Neural crest cell (in vitro differentiated cells): Measurements from ENCODE around the gene SALL2. TPM values are rescaled to one million over a fixed set of nuclear protein-coding genes. Genes with fewer than 3 reads are reported as not detected.

Experiments used
- DNase-seq: peaks from one replicate; pipeline ENCODE4 v3.0.0; 2021; ENCODE audit warnings: low read depth, mixed read lengths, low spot score
- H3K27ac Mint-ChIP-seq: one replicate; pipeline ENCODE4 v1.8.0; 2021; ENCODE audit warnings: mild to moderate bottlenecking, mixed read lengths; ENCODE audit not compliant: unreplicated experiment
- H3K27me3 Mint-ChIP-seq: 2 replicates; pipeline ENCODE4 v1.8.0; 2021; ENCODE audit warnings: low read depth, mild to moderate bottlenecking, mixed read lengths
- H3K36me3 Mint-ChIP-seq: 2 replicates; pipeline ENCODE4 v1.8.0; 2021; ENCODE audit warnings: low read depth, mild to moderate bottlenecking, mixed read lengths
- H3K4me1 Mint-ChIP-seq: 2 replicates; pipeline ENCODE4 v1.8.0; 2021; ENCODE audit warnings: mixed read lengths
- H3K4me3 Mint-ChIP-seq: one replicate; pipeline ENCODE4 v1.8.0; 2021; ENCODE audit warnings: mild to moderate bottlenecking, mixed read lengths
- H3K9me3 Mint-ChIP-seq: 2 replicates; pipeline ENCODE4 v1.8.0; 2021; ENCODE audit warnings: mixed read lengths
- total RNA-seq: library from RNA; stranded (reverse); gene quantifications from 2 replicates; pipeline ENCODE4 v1.2.1, GENCODE V29; 2021
- TF ChIP-seq, protein P1 (sequence below): fragments of 200-600 bp; sonication (generic); conservative IDR thresholded peaks from 2 replicates; pipeline ENCODE4 v1.5.0; 2021; ENCODE audit warnings: antibody characterized with exemption, mild to moderate bottlenecking

Gene SALL2
- total RNA-seq, 1 donor from 2014 or later, result 164 TPM

DNA sequence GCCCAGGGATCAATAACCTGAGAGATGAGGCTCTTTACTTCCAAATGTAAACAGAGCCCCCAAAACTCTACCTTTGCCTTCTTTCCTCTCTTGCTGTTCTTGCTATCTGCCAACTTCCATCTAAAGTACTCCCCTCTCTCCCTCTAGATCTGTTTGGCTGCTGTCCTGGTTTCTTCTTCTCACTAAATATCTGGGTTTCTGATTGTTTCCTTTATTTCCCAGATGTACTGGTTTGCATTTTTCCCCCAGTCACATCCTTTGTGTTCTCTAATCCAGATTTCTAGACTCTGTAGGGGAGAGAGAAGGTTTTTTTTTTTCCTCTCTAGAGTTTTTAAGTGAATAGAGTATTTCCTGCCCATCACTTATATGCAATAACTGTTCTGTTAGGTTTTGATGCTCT is 7.1 kb upstream of the SALL2 start:
- peaks cover 8% of the 10 kb centered on the region for H3K27me3 Mint-ChIP-seq
- H3K4me1 Mint-ChIP-seq, result peaks cover 61% of the 10 kb centered on the region

DNA sequence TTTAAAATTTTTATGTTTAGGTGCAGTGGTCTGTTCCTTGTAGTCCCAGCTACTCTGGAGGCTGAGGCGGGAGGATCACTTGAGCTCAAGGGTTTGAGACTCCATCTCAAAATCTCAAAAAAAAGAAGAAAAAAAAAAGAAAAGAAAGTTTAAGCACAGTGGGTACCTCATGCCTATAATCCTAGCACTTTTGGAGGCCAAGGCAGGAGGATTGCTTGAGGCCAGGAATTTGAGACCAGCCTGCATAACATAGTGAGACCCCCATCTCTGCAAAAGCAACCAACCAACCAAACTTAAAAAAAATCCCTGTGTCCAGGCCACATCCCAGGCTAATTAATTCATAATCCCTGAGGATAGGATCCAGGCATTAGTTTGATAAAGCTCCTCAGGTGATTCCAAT is 3.4 kb upstream of the SALL2 start:
- DNase-seq, result no peak
- Mint-ChIP-seq H3K27me3 (peaks cover under 1% of the 10 kb centered on the region), H3K9me3 (no peaks in the 10 kb centered on the region), H3K36me3 (peaks cover 8% of the 10 kb centered on the region), H3K4me1 (peaks cover 61% of the 10 kb centered on the region), H3K4me3 (peak overlapping the region; percentile 65), H3K27ac (peak overlapping the region; percentile 64)
- TF ChIP-seq, protein P1, sequence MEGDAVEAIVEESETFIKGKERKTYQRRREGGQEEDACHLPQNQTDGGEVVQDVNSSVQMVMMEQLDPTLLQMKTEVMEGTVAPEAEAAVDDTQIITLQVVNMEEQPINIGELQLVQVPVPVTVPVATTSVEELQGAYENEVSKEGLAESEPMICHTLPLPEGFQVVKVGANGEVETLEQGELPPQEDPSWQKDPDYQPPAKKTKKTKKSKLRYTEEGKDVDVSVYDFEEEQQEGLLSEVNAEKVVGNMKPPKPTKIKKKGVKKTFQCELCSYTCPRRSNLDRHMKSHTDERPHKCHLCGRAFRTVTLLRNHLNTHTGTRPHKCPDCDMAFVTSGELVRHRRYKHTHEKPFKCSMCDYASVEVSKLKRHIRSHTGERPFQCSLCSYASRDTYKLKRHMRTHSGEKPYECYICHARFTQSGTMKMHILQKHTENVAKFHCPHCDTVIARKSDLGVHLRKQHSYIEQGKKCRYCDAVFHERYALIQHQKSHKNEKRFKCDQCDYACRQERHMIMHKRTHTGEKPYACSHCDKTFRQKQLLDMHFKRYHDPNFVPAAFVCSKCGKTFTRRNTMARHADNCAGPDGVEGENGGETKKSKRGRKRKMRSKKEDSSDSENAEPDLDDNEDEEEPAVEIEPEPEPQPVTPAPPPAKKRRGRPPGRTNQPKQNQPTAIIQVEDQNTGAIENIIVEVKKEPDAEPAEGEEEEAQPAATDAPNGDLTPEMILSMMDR, result no peak

More for the DNA sequence above, 7.1 kb upstream of the SALL2 start:
- H3K27ac Mint-ChIP-seq, result no peak overlapping the region
- peaks cover 2% of the 10 kb centered on the region for H3K36me3 Mint-ChIP-seq
- H3K4me3 Mint-ChIP-seq, result peak overlapping the region; percentile 72
- no peaks in the 10 kb centered on the region for H3K9me3 Mint-ChIP-seq
- no peak for DNase-seq
- TF ChIP-seq, protein P1, result no peak

DNA sequence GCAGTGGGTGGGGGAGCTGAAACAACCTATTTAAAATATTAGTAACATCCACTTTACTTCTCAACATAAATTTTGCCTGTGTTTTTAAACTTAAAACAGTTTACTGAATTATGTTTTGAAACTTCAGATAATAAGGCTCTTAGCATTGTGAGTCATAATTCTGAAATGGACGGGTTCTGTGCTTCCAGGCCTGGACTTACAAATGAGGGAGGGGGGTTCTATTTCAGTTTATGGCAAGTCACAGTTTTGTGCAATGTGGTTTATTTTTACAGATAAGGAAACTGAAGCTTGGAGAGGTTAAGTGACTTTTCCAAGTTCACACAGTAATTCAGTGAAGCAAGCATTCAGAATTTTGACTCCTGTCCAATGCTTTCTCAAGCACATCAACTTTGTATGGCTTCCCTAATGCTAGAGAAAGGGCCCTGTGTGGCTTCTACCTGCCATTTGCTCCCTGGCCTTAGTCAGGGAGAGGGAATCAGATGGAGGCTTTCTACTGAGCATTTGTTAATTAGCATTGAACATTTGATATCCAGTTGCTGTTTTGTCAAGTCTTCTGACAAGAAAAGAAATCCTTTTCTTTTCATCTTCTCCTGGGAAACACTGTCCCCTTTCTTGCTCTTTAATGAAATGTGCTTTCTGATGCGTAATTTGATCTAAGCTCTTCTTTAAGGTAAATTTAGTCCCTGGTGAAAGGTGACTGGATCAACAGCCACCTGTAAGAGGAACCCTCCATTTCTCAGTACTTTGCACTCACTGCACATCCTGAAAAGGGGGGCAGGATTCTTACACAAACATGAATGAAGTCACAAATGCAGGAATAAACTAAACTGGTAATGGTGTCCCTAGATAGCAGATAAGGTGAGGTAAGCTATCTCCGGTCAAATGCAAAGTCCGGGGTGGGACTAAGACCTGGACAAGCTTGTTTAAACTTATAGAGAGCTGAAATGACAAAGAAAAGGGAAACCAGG is 2.5 kb upstream of the SALL2 start:
- H3K36me3 Mint-ChIP-seq, result peaks cover 12% of the 10 kb centered on the region
- DNase-seq, result no peak
- no peaks in the 10 kb centered on the region for H3K27me3 Mint-ChIP-seq
- peaks cover 59% of the 10 kb centered on the region for H3K4me1 Mint-ChIP-seq
- no peaks in the 10 kb centered on the region for H3K9me3 Mint-ChIP-seq
- H3K4me3 Mint-ChIP-seq, result peak overlapping the region; percentile 65
- H3K27ac Mint-ChIP-seq, result peak overlapping the region; percentile 50
- TF ChIP-seq, protein P1, result no peak

DNA sequence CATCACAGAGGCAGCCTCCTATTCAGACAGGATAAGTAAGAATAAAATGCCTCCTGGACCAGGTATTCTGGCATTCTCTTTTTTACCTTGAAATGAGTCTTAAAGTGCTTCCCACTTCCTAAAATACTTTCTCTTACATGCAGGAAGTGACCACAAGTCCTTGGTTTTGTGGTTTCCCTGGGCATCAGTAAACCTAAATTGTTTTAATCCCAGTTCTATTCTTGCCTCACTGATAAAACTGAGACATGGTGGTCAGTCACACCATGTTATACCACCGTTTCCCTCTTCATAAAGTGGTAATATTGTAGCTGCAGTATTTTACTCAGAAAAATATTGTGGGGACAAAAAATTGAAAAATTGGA is 1.2 kb upstream of the SALL2 start:
- TF ChIP-seq, protein P1, result no peak
- peak overlapping the region; percentile 66 for H3K27ac Mint-ChIP-seq
- peaks cover 23% of the 10 kb centered on the region for H3K36me3 Mint-ChIP-seq
- H3K9me3 Mint-ChIP-seq, result no peaks in the 10 kb centered on the region
- peak overlapping the region; percentile 93 for H3K4me3 Mint-ChIP-seq
- no peak for DNase-seq
- H3K4me1 Mint-ChIP-seq, result peaks cover 63% of the 10 kb centered on the region
- no peaks in the 10 kb centered on the region for H3K27me3 Mint-ChIP-seq

DNA sequence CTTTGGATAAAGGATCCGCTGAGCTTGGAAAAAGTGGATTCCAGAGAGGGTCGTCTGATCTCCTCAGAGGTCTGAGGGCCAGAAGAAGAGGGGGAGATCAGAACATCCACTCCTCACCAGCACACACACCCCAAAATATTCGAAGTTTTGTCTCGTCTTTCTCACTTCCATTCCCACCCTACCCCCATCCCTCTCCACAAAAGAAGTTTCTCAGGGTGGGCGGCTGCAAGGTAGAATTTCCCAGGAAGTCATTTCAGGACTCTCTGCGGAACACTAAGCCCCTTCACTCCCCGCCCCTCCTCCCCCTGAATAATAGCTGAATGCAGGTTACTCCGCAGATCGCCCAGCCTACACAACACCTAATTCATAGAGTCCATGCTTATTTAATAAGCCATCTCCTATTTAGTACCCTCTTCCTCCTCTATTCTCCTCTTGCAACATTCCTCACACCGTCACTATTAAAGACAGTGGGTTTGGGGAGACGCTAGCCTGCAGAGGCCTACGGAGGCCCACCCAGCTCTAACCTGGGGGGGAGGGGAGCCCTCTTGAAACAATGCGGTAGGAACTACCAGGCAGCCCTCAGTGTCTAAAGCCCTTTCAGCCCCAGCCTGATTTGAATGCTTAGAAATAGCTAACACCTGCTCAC is 649 bp upstream of the SALL2 start:
- Mint-ChIP-seq H3K4me1 (peaks cover 65% of the 10 kb centered on the region), H3K4me3 (peak overlapping the region; percentile 93), H3K27me3 (no peaks in the 10 kb centered on the region), H3K27ac (peak overlapping the region; percentile 66), H3K9me3 (no peaks in the 10 kb centered on the region), H3K36me3 (peaks cover 28% of the 10 kb centered on the region)
- TF ChIP-seq, protein P1, result no peak
- DNase-seq, result no peak
